Activated CD4-positive, alpha-beta T cell treated with anti-CD3 and anti-CD28 coated beads, Interleukin-2, amount 10 ng/mL, durations not matched to agents 24 days and 14 days (primary cell): ENCODE results near the gene DISC1. TPM values are rescaled to one million over a fixed set of nuclear protein-coding genes. Genes with fewer than 3 reads are reported as not detected.

Experiments
- DNase-seq: peaks from one replicate; pipeline ENCODE4 v3.0.0; 2022
- H3K27ac Mint-ChIP-seq: one replicate; pipeline ENCODE4 v1.8.0; 2022; ENCODE audit warnings: mild to moderate bottlenecking, mixed read lengths
- H3K27me3 Mint-ChIP-seq: one replicate; pipeline ENCODE4 v1.8.0; 2022; ENCODE audit warnings: mixed read lengths
- H3K36me3 Mint-ChIP-seq: one replicate; pipeline ENCODE4 v1.8.0; 2022; ENCODE audit warnings: low read depth, mild to moderate bottlenecking, mixed read lengths
- H3K4me1 Mint-ChIP-seq: one replicate; pipeline ENCODE4 v1.8.0; 2021; ENCODE audit warnings: mixed read lengths
- H3K4me3 Mint-ChIP-seq: one replicate; pipeline ENCODE4 v1.8.0; 2022; ENCODE audit warnings: mild to moderate bottlenecking, moderate library complexity, mixed read lengths
- H3K9me3 Mint-ChIP-seq: one replicate; pipeline ENCODE4 v1.8.0; 2021; ENCODE audit warnings: mixed read lengths
- intact Hi-C: fragments of 100-400 bp; cut with micrococcal nuclease; formaldehyde crosslinking; loops from one replicate; pipeline ENCODE4 v1.15.1; 2023
- total RNA-seq: library from RNA; stranded (reverse); gene quantifications from 2 replicates; pipeline ENCODE4 v1.2.3, GENCODE V29; 2022

Gene DISC1
- total RNA-seq, 1 donor from 2014 or later: 3.1 TPM

GRCh38 chr1:231735411-231735810 is 108.8 kb downstream of the DISC1 start:
- Mint-ChIP-seq H3K27me3 (no peaks in the 10 kb centered on the region), H3K4me1 (no peaks in the 10 kb centered on the region), H3K36me3 (peaks cover 4% of the 10 kb centered on the region), H3K4me3 (no peak overlapping the region), H3K27ac (no peak overlapping the region), H3K9me3 (no peaks in the 10 kb centered on the region)
- no peak for DNase-seq
- intact Hi-C loops: no loop called here

- no peak overlapping the region for H3K4me3 Mint-ChIP-seq
- no peaks in the 10 kb centered on the region for H3K4me1 Mint-ChIP-seq
- intact Hi-C loops: no loop called here
- H3K36me3 Mint-ChIP-seq: peaks cover 4% of the 10 kb centered on the region
- H3K27me3 Mint-ChIP-seq: no peaks in the 10 kb centered on the region
- H3K9me3 Mint-ChIP-seq: no peaks in the 10 kb centered on the region
- DNase-seq: no peak
- no peak overlapping the region for H3K27ac Mint-ChIP-seq
Observed at GRCh38 chr1:231735941-231736340, 109.4 kb downstream of the DISC1 start.

- no peak for DNase-seq
- Mint-ChIP-seq H3K4me1 (no peaks in the 10 kb centered on the region), H3K4me3 (no peak overlapping the region), H3K27ac (no peak overlapping the region), H3K36me3 (peaks cover 4% of the 10 kb centered on the region), H3K9me3 (no peaks in the 10 kb centered on the region), H3K27me3 (no peaks in the 10 kb centered on the region)
- intact Hi-C loops: no loop called here
Observed at GRCh38 chr1:231736464-231736863, 109.9 kb downstream of the DISC1 start.

- Mint-ChIP-seq H3K4me3 (no peak overlapping the region), H3K4me1 (no peaks in the 10 kb centered on the region), H3K27ac (no peak overlapping the region), H3K36me3 (peaks cover 4% of the 10 kb centered on the region), H3K27me3 (no peaks in the 10 kb centered on the region), H3K9me3 (no peaks in the 10 kb centered on the region)
- no peak for DNase-seq
- intact Hi-C loops: no loop called here
Observed at GRCh38 chr1:231738554-231738953, 112.0 kb downstream of the DISC1 start.

GRCh38 chr1:231743966-231744365 is 117.4 kb downstream of the DISC1 start:
- H3K27ac Mint-ChIP-seq: no peak overlapping the region
- no peaks in the 10 kb centered on the region for H3K27me3 Mint-ChIP-seq
- intact Hi-C loops: no loop called here
- H3K4me1 Mint-ChIP-seq: no peaks in the 10 kb centered on the region
- H3K36me3 Mint-ChIP-seq: peaks cover 4% of the 10 kb centered on the region
- no peak overlapping the region for H3K4me3 Mint-ChIP-seq
- DNase-seq: no peak
- peaks cover 6% of the 10 kb centered on the region for H3K9me3 Mint-ChIP-seq

- H3K36me3 Mint-ChIP-seq: peaks cover 27% of the 10 kb centered on the region
- H3K4me3 Mint-ChIP-seq: no peak overlapping the region
- H3K27ac Mint-ChIP-seq: no peak overlapping the region
- H3K9me3 Mint-ChIP-seq: peaks cover 21% of the 10 kb centered on the region
- peaks cover 2% of the 10 kb centered on the region for H3K4me1 Mint-ChIP-seq
- intact Hi-C loops: no loop called here
- DNase-seq: no peak
- H3K27me3 Mint-ChIP-seq: no peaks in the 10 kb centered on the region
Observed at GRCh38 chr1:231748760-231749415, 122.3 kb downstream of the DISC1 start.

- peaks cover 26% of the 10 kb centered on the region for H3K9me3 Mint-ChIP-seq
- no peak overlapping the region for H3K4me3 Mint-ChIP-seq
- H3K36me3 Mint-ChIP-seq: peaks cover 35% of the 10 kb centered on the region
- peaks cover 2% of the 10 kb centered on the region for H3K4me1 Mint-ChIP-seq
- no peaks in the 10 kb centered on the region for H3K27me3 Mint-ChIP-seq
- no peak overlapping the region for H3K27ac Mint-ChIP-seq
- intact Hi-C loops: no loop called here
- DNase-seq: no peak
Observed at GRCh38 chr1:231750296-231750695, 123.7 kb downstream of the DISC1 start.

- H3K27ac Mint-ChIP-seq: no peak overlapping the region
- intact Hi-C loops: no loop called here
- H3K4me3 Mint-ChIP-seq: no peak overlapping the region
- peaks cover 2% of the 10 kb centered on the region for H3K4me1 Mint-ChIP-seq
- DNase-seq: no peak
- H3K36me3 Mint-ChIP-seq: peaks cover 39% of the 10 kb centered on the region
- H3K9me3 Mint-ChIP-seq: peaks cover 26% of the 10 kb centered on the region
- no peaks in the 10 kb centered on the region for H3K27me3 Mint-ChIP-seq
Observed at GRCh38 chr1:231750818-231751362, 124.3 kb downstream of the DISC1 start.

GRCh38 chr1:231751415-231751814 is 124.8 kb downstream of the DISC1 start:
- DNase-seq: no peak
- Mint-ChIP-seq H3K36me3 (peaks cover 39% of the 10 kb centered on the region), H3K27ac (no peak overlapping the region), H3K4me1 (peaks cover 2% of the 10 kb centered on the region), H3K9me3 (peaks cover 26% of the 10 kb centered on the region), H3K27me3 (no peaks in the 10 kb centered on the region), H3K4me3 (no peak overlapping the region)
- intact Hi-C loops: no loop called here

GRCh38 chr1:231753313-231753712 is 126.7 kb downstream of the DISC1 start:
- Mint-ChIP-seq H3K27me3 (no peaks in the 10 kb centered on the region), H3K9me3 (peaks cover 20% of the 10 kb centered on the region), H3K4me3 (no peak overlapping the region), H3K4me1 (peaks cover 2% of the 10 kb centered on the region), H3K27ac (no peak overlapping the region), H3K36me3 (peaks cover 39% of the 10 kb centered on the region)
- intact Hi-C loops: no loop called here
- DNase-seq: no peak

GRCh38 chr1:231757101-231757404 is 130.5 kb downstream of the DISC1 start:
- Mint-ChIP-seq H3K4me3 (no peak overlapping the region), H3K27ac (no peak overlapping the region), H3K27me3 (no peaks in the 10 kb centered on the region), H3K4me1 (no peaks in the 10 kb centered on the region), H3K9me3 (peaks cover 15% of the 10 kb centered on the region), H3K36me3 (peaks cover 24% of the 10 kb centered on the region)
- intact Hi-C loops: loop anchor here (5.0 kb wide), 1 partner anchor 50 kb away; no protein-coding TSS in a partner anchor
- no peak for DNase-seq

GRCh38 chr1:231757759-231758158 is 131.2 kb downstream of the DISC1 start:
- Mint-ChIP-seq H3K9me3 (peaks cover 9% of the 10 kb centered on the region), H3K27me3 (no peaks in the 10 kb centered on the region), H3K36me3 (peaks cover 17% of the 10 kb centered on the region), H3K4me3 (no peak overlapping the region), H3K27ac (no peak overlapping the region), H3K4me1 (no peaks in the 10 kb centered on the region)
- intact Hi-C loops: loop anchor here (5.0 kb wide), 1 partner anchor 50 kb away; no protein-coding TSS in a partner anchor
- DNase-seq: no peak

- Mint-ChIP-seq H3K27me3 (no peaks in the 10 kb centered on the region), H3K36me3 (no peaks in the 10 kb centered on the region), H3K9me3 (no peaks in the 10 kb centered on the region), H3K4me1 (no peaks in the 10 kb centered on the region), H3K4me3 (no peak overlapping the region), H3K27ac (no peak overlapping the region)
- DNase-seq: no peak
- intact Hi-C loops: no loop called here
Observed at GRCh38 chr1:231761252-231761651, 134.7 kb downstream of the DISC1 start.

- H3K27me3 Mint-ChIP-seq: no peaks in the 10 kb centered on the region
- no peak for DNase-seq
- no peaks in the 10 kb centered on the region for H3K4me1 Mint-ChIP-seq
- intact Hi-C loops: no loop called here
- H3K36me3 Mint-ChIP-seq: no peaks in the 10 kb centered on the region
- no peak overlapping the region for H3K4me3 Mint-ChIP-seq
- H3K9me3 Mint-ChIP-seq: no peaks in the 10 kb centered on the region
- H3K27ac Mint-ChIP-seq: no peak overlapping the region
Observed at GRCh38 chr1:231761747-231762541, 135.4 kb downstream of the DISC1 start.
